IPS-20b (cell line): ENCODE measurements around the gene OPRD1.
"Not testable (repeated sequence)": the region's sequence is repeated elsewhere in the genome, so short reads cannot be mapped to it uniquely, and the experiment has no call there.

Source experiments
- H3K27ac ChIP-seq: one replicate; pipeline ENCODE4 v1.5.1; 2013; ENCODE audit warnings: low read length
- H3K27me3 ChIP-seq: 2 replicates; pipeline ENCODE4 v1.6.1; 2013; ENCODE audit warnings: mild to moderate bottlenecking, low read length, inconsistent platforms; ENCODE audit not compliant: insufficient read depth
- H3K36me3 ChIP-seq: 2 replicates; pipeline ENCODE4 v1.6.1; 2013; ENCODE audit warnings: low read depth, mild to moderate bottlenecking, inconsistent platforms, low read length, moderate library complexity; ENCODE audit not compliant: insufficient read depth
- H3K4me1 ChIP-seq: 2 replicates; pipeline ENCODE4 v1.6.1; 2013; ENCODE audit warnings: mild to moderate bottlenecking, control low read depth, inconsistent platforms, low read length, moderate library complexity; ENCODE audit not compliant: insufficient read depth
- H3K4me3 ChIP-seq: 2 replicates; pipeline ENCODE4 v1.5.1; 2013; ENCODE audit warnings: mild to moderate bottlenecking, low read length, inconsistent platforms
- H3K9ac ChIP-seq: 2 replicates; pipeline ENCODE4 v1.6.1; 2013; ENCODE audit warnings: low read depth, mild to moderate bottlenecking, inconsistent platforms, low read length, moderate library complexity
- H3K9me3 ChIP-seq: 2 replicates; pipeline ENCODE4 v1.6.1; 2013; ENCODE audit warnings: mild to moderate bottlenecking, low read depth, low read length, inconsistent platforms; ENCODE audit not compliant: insufficient read depth

OPRD1 gene

DNA sequence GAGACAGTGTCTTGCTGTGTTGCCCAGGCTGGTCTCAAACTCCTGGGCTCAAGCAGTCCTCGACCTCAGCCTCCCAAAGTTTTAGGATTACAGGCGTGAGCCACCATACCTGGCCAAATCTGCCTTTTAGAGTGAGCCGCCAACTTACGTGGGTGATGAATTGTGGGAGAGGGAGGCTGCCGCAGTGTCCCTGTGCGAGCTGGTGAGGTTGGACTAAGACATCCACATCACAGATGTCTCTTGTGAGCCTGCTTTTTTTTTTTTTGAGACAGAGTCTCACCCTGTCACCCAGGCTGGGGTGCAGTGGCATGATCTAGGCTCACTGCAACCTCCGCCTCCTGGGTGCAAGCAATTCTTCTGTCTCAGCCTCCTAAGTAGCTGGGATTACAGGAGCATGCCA, 42.4 kb downstream of the OPRD1 start:
- H3K4me1 ChIP-seq, H3K4me3 ChIP-seq, H3K9ac ChIP-seq, H3K9me3 ChIP-seq, H3K27me3 ChIP-seq, H3K27ac ChIP-seq, H3K36me3 ChIP-seq: not testable (repeated sequence)

GRCh38 chr1:28855046-28855445, 43.1 kb downstream of the OPRD1 start:
- Histone ChIP-seq H3K9me3 (no peaks in the 10 kb centered on the region), H3K9ac (no peak overlapping the region), H3K4me3 (no peak overlapping the region), H3K27ac (no peak overlapping the region), H3K36me3 (no peaks in the 10 kb centered on the region), H3K27me3 (no peaks in the 10 kb centered on the region), H3K4me1 (no peaks in the 10 kb centered on the region)

DNA sequence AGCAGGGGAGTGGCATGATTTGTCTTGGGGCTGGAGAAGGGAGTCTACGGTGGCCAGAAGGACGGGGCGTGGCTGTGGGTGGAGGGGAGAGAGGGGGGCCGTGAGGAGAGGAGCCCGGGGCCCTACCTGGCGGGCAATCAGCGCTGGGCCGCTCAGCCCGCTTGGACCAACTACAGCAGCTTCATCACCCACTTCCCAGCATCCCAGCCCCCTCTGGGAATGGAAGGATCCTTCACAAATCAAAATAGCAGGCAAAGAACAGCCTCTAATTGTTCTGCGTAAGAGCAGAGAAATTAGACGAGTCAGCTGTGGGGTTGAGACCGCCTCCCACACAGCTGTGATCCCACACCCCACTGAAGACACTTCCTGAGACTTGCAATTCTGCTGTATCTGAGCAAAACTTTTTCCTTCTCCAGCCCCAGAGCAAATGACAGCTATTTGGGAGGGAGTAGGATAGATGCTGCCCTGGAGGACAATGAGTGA, 43.5 kb downstream of the OPRD1 start:
- Histone ChIP-seq H3K27me3 (no peaks in the 10 kb centered on the region), H3K27ac (no peak overlapping the region), H3K36me3 (no peaks in the 10 kb centered on the region), H3K9ac (no peak overlapping the region), H3K9me3 (no peaks in the 10 kb centered on the region), H3K4me3 (no peak overlapping the region), H3K4me1 (no peaks in the 10 kb centered on the region)

DNA sequence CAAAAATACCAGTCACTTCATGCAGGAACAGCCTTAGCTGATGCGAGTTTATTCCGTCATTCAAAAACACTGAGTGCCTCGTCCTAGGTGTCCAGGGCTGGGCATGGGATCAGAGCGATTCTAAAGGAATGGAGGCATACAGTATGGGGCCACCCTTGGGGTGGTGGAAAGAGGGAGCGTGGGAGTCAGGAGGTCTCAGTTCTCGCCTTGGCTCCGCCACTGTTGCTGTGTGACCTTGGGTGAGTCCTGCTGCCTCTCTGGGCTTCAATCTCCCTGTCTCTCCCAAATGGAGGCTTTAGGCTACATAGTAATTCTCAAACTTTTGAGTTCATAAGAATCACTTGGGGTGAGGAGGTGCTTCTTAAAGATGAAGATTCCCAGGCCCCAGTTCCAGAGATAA, 44.0 kb downstream of the OPRD1 start:
- H3K4me1 ChIP-seq = no peaks in the 10 kb centered on the region
- H3K27ac ChIP-seq = no peak overlapping the region
- H3K4me3 ChIP-seq = no peak overlapping the region
- no peaks in the 10 kb centered on the region for H3K9me3 ChIP-seq
- H3K9ac ChIP-seq = no peak overlapping the region
- H3K36me3 ChIP-seq = no peaks in the 10 kb centered on the region
- H3K27me3 ChIP-seq = no peaks in the 10 kb centered on the region

DNA sequence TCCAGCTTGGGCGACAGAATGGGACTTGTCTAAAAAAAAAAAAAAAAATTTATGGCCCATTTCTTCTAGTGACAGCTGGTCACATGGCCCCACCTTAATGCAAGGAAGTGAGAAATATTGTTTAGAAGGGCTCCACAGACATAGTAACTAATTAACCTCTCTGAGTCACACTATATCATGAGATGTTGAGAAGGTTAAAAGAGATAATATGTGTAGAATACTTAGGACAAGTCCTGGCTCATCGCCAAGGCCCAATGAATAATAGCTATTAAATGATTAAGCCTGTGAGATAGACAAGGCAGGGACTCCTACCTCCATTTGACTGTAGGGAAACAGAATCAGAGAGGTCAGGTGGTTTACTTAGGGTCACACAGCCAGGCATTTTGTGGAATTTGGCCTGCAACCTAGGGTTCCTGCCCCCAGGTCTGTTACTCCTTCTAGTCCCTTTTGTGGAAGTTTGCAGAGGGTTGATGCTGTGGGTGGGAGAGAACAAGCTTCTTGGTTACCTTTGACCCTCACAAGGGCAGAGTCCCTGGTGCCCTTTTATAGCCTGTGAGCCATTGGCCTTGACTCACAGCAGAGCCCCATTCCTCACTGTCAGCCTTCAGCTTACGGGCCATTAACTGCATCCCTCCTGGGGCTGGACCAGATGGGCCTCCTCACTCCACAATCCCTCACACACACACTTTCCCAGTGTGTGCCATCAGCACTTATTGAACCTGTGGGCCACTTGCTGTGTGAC, 48.5 kb downstream of the OPRD1 start:
- H3K27ac ChIP-seq = no peak overlapping the region
- H3K9me3 ChIP-seq = no peaks in the 10 kb centered on the region
- no peak overlapping the region for H3K9ac ChIP-seq
- H3K4me1 ChIP-seq = no peaks in the 10 kb centered on the region
- no peak overlapping the region for H3K4me3 ChIP-seq
- H3K36me3 ChIP-seq = no peaks in the 10 kb centered on the region
- H3K27me3 ChIP-seq = no peaks in the 10 kb centered on the region

- no peaks in the 10 kb centered on the region for H3K9me3 ChIP-seq
- no peak overlapping the region for H3K9ac ChIP-seq
- no peaks in the 10 kb centered on the region for H3K27me3 ChIP-seq
- H3K4me3 ChIP-seq = no peak overlapping the region
- H3K4me1 ChIP-seq = no peaks in the 10 kb centered on the region
- no peak overlapping the region for H3K27ac ChIP-seq
- no peaks in the 10 kb centered on the region for H3K36me3 ChIP-seq
These were observed 50.8 kb downstream of the OPRD1 start for GRCh38 chr1:28862571-28863403.

DNA sequence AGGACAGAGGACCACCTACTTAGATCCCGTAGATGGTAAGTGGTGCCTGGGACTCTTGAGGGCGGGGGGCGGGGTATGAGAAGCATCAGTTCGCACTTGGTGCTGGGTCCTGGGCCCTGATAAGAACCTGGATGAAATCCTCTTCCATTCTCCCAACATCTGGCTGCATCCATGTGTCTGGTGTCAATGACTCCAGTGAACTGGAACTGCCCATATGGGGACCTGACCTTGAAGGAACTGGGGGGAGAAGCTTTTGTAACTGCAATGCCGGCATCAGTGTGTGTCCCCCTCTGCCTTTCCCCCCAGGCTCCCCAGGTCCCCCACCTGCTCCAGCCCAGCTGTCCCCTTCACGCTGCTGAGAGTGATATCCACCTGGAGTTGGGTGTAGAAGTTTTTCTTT, 52.7 kb downstream of the OPRD1 start:
- Histone ChIP-seq H3K36me3 (no peaks in the 10 kb centered on the region), H3K4me1 (no peaks in the 10 kb centered on the region), H3K4me3 (no peak overlapping the region), H3K9me3 (no peaks in the 10 kb centered on the region), H3K9ac (no peak overlapping the region), H3K27me3 (no peaks in the 10 kb centered on the region), H3K27ac (no peak overlapping the region)

GRCh38 chr1:28865997-28866650, 54.2 kb downstream of the OPRD1 start:
- Histone ChIP-seq H3K36me3 (no peaks in the 10 kb centered on the region), H3K9me3 (no peaks in the 10 kb centered on the region), H3K27ac (no peak overlapping the region), H3K4me3 (no peak overlapping the region), H3K27me3 (no peaks in the 10 kb centered on the region), H3K9ac (no peak overlapping the region), H3K4me1 (no peaks in the 10 kb centered on the region)

GRCh38 chr1:28867850-28868249, 55.9 kb downstream of the OPRD1 start:
- Histone ChIP-seq H3K27ac (no peak overlapping the region), H3K9me3 (no peaks in the 10 kb centered on the region), H3K4me3 (no peak overlapping the region), H3K36me3 (no peaks in the 10 kb centered on the region), H3K4me1 (no peaks in the 10 kb centered on the region), H3K27me3 (no peaks in the 10 kb centered on the region), H3K9ac (no peak overlapping the region)

- H3K4me1 ChIP-seq = no peaks in the 10 kb centered on the region
- no peaks in the 10 kb centered on the region for H3K27me3 ChIP-seq
- no peaks in the 10 kb centered on the region for H3K36me3 ChIP-seq
- H3K9ac ChIP-seq = no peak overlapping the region
- no peak overlapping the region for H3K4me3 ChIP-seq
- no peak overlapping the region for H3K27ac ChIP-seq
- H3K9me3 ChIP-seq = no peaks in the 10 kb centered on the region
These were observed 58.0 kb downstream of the OPRD1 start for GRCh38 chr1:28869952-28870351.

- Histone ChIP-seq H3K4me3 (no peak overlapping the region), H3K4me1 (no peaks in the 10 kb centered on the region), H3K36me3 (no peaks in the 10 kb centered on the region), H3K27me3 (no peaks in the 10 kb centered on the region), H3K27ac (no peak overlapping the region), H3K9me3 (no peaks in the 10 kb centered on the region), H3K9ac (no peak overlapping the region)
These were observed 59.8 kb downstream of the OPRD1 start for GRCh38 chr1:28871631-28872401.
